CD4-positive, alpha-beta memory T cell (primary cell): ENCODE results near the gene BAG3. TPM values are rescaled to one million over a fixed set of nuclear protein-coding genes. Genes with fewer than 3 reads are reported as not detected.
"Not testable (repeated sequence)": the region's sequence is repeated elsewhere in the genome, so short reads cannot be mapped to it uniquely, and the experiment has no call there.

Source experiments
- CTCF ChIA-PET: fragments of 350-600 bp; sonication (Branson Sonifier 250); formaldehyde crosslinking; loops from one replicate; lab custom pipeline; 2021; ENCODE audit warnings: inconsistent platforms; ENCODE audit not compliant: partially characterized antibody; lab: Charles Lee
- POLR2A ChIA-PET: fragments of 350-600 bp; sonication (Branson Sonifier 250); formaldehyde crosslinking; loops from one replicate; lab custom pipeline; 2021; ENCODE audit not compliant: partially characterized antibody; lab: Charles Lee
- DNase-seq, 5 donors: peaks; one replicate each; pipeline versions ENCODE4 v3.0.0 to v3.0.0-alpha.2; 2020 to 2022; ENCODE audit warnings: mixed read lengths in 1 of 5
- H3K27ac ChIP-seq: one replicate; pipeline ENCODE4 v1.7.0; 2013; ENCODE audit warnings: low read depth, low read length
- H3K27me3 ChIP-seq: 2 replicates; pipeline ENCODE4 v1.7.0; 2013; ENCODE audit warnings: mild to moderate bottlenecking, low read length, moderate library complexity; ENCODE audit not compliant: insufficient read depth
- H3K36me3 ChIP-seq: 2 replicates; pipeline ENCODE4 v1.7.0; 2013; ENCODE audit warnings: mild to moderate bottlenecking, low read length, moderate library complexity; ENCODE audit not compliant: insufficient read depth
- H3K4me1 ChIP-seq: 2 replicates; pipeline ENCODE4 v1.7.0; 2013; ENCODE audit warnings: mild to moderate bottlenecking, low read length, moderate library complexity; ENCODE audit not compliant: insufficient read depth
- H3K4me3 ChIP-seq, 2 donors: one replicate each; pipeline ENCODE4 v1.7.0; 2013; ENCODE audit warnings: low read length in 2 of 2, mild to moderate bottlenecking in 1 of 2
- H3K9me3 ChIP-seq, 2 donors: one replicate each; pipeline ENCODE4 v1.7.0; 2013; ENCODE audit warnings: low read length in 2 of 2, control low read depth in 1 of 2; ENCODE audit not compliant: control insufficient read depth in 1 of 2
- H3K27ac Mint-ChIP-seq, 7 donors: one replicate each; pipeline ENCODE4 v1.8.0; 2020 to 2021; ENCODE audit warnings: mixed read lengths in 7 of 7, mild to moderate bottlenecking in 6 of 7, inconsistent platforms in 3 of 7, moderate library complexity in 3 of 7
- H3K27me3 Mint-ChIP-seq, 2 donors: one replicate each; pipeline ENCODE4 v1.8.0; 2020 to 2021; ENCODE audit warnings: mixed read lengths in 2 of 2
- H3K36me3 Mint-ChIP-seq, 2 donors: one replicate each; pipeline ENCODE4 v1.8.0; 2020 to 2021; ENCODE audit warnings: mixed read lengths in 2 of 2, inconsistent platforms in 1 of 2, mild to moderate bottlenecking in 1 of 2
- H3K4me1 Mint-ChIP-seq, 4 donors: one replicate each; pipeline ENCODE4 v1.8.0; 2020 to 2021; ENCODE audit warnings: mixed read lengths in 4 of 4, mild to moderate bottlenecking in 1 of 4
- H3K4me3 Mint-ChIP-seq, 8 donors: one replicate each; pipeline ENCODE4 v1.8.0; 2020 to 2021; ENCODE audit warnings: mixed read lengths in 8 of 8, mild to moderate bottlenecking in 7 of 8, moderate library complexity in 6 of 8, inconsistent platforms in 3 of 8
- H3K9me3 Mint-ChIP-seq, 8 donors: one replicate each; pipeline ENCODE4 v1.8.0; 2020 to 2021; ENCODE audit warnings: mixed read lengths in 8 of 8, mild to moderate bottlenecking in 5 of 8, inconsistent platforms in 3 of 8, moderate library complexity in 1 of 8
- intact Hi-C: fragments of 100-400 bp; cut with micrococcal nuclease; formaldehyde crosslinking; loops from one replicate; pipeline ENCODE4 v1.15.1; 2023
- polyA plus RNA-seq, 2 donors: library from polyadenylated mRNA; unstranded; fragments of 300-500 nt; fragmentation: Illumina TruSeq; gene quantifications; one replicate each; pipeline ENCODE4 v1.2.3, GENCODE V29; 2021
- total RNA-seq, 2 experiments: library from RNA; stranded (reverse); gene quantifications; one replicate each; pipeline ENCODE4 v1.2.3, GENCODE V29; 2021

Gene BAG3
- total and polyA plus RNA-seq, 4 experiments from 2014 or later = 8.5 to 27.3 (median 21.2) TPM

DNA sequence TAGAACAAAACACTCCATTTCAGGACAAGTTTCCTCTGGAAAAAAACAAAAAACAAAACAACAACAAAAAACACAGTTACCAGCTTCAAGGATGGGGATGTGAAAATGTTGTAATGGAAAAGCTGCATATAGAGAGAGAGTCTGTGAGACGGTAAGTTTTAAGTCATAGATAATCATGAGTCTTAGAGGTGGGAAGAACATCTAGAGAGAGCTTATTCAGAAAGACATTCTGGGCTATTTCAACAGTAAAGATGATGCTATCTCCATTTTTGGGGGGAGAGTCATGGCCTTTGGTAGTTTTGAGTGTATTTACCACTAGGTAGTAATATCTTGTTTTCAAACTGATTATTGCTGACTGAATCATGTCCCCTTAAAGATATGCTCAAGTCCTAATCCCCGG lies 51.4 kb downstream of the BAG3 start:
- intact Hi-C loops = no loop called here
- Mint-ChIP-seq H3K9me3 (peaks cover 0 to 19% (median 16%) of the 10 kb centered on the region in 8 donors), H3K4me3 (no peak overlapping the region), H3K27me3 (peaks cover 2 to 9% of the 10 kb centered on the region in 2 donors), H3K36me3 (peaks cover 4 to 13% of the 10 kb centered on the region in 2 donors), H3K4me1 (peaks cover 6 to 15% (median 12%) of the 10 kb centered on the region in 4 donors), H3K27ac (no peak overlapping the region)
- Histone ChIP-seq H3K36me3 (no peaks in the 10 kb centered on the region), H3K27me3 (no peaks in the 10 kb centered on the region), H3K4me1 (peaks cover 17% of the 10 kb centered on the region), H3K9me3 (no peaks in the 10 kb centered on the region), H3K4me3 (no peak overlapping the region), H3K27ac (no peak overlapping the region)
- ChIA-PET CTCF (interaction anchor here (0.5 to 2.2 kb wide), 4 partner anchors 10 to 44 kb away, joined by 3 to 9 read pairs (median 4); no protein-coding TSS in a partner anchor), POLR2A (no interaction called here)
- no peak for DNase-seq

DNA sequence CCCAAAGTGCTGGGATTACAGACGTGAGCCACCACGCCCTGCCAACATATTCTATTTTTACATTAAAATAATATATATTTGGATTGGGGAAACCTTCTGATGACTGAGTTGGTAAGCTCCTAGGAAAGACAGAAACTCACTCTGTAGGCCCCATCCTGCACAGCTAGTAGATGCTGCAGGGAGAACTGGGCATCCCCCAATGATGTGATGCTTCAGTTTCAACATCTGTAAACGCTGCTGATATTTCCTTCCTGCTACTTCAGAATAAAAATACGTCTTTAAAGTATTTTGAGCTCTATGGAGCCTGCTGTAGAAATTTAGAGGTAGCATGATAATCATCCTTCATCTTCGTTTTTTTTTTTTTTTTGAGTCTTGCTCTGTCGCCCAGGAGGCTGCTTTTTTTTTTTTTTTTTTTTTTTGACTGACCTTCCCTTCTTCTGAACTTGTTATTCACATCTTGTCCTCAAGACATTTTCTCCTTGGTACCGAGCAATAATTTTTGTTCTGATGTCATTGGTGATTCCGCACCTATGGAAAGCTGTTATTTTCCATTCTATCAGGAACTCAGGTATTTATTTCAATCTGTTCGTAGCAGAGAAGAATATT lies 52.8 kb downstream of the BAG3 start:
- no peak overlapping the region for H3K27ac ChIP-seq
- Mint-ChIP-seq H3K4me3 (peak overlapping the region in 6 of 8 donors; percentile 12 to 58 (median 34)), H3K4me1 (peaks cover 6 to 15% (median 13%) of the 10 kb centered on the region in 4 donors), H3K27ac (no peak overlapping the region), H3K9me3 (peaks cover 0 to 25% (median 19%) of the 10 kb centered on the region in 8 donors), H3K36me3 (peaks cover 4 to 16% of the 10 kb centered on the region in 2 donors), H3K27me3 (peaks cover 2 to 7% of the 10 kb centered on the region in 2 donors)
- no peaks in the 10 kb centered on the region for H3K9me3 ChIP-seq
- ChIA-PET CTCF (interaction anchor here (0.7 to 2.2 kb wide), 4 partner anchors 10 to 57 kb away, joined by 3 to 9 read pairs (median 4); no protein-coding TSS in a partner anchor), POLR2A (interaction anchor here (0.6 to 1.4 kb wide), 2 partner anchors 22 to 387 kb away, joined by 3 to 4 read pairs; partner anchors contain the start of gene INPP5F)
- DNase-seq = no peak
- intact Hi-C loops = no loop called here
- H3K27me3 ChIP-seq = no peaks in the 10 kb centered on the region
- H3K4me1 ChIP-seq = peaks cover 17% of the 10 kb centered on the region
- H3K36me3 ChIP-seq = no peaks in the 10 kb centered on the region
- no peak overlapping the region for H3K4me3 ChIP-seq

DNA sequence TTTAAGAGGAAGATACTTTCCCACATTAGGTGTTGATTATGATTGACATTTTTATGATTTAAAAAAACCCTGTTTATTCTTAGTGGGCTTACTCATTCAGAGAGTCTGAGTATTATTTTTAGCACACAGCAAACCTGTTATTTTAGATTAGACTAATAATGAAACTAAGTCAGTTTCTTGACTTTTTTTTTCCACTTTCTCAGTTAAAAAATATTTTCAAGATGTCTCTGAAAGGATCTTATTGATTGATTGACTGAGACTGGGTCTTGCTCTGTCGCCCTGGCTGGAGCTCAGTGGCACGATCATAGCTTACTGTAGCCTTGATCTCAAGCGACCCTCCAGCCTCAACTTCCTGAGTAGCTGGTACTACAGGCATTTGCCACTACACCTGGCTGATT lies 54.3 kb downstream of the BAG3 start:
- Mint-ChIP-seq H3K36me3 (peaks cover 4 to 16% of the 10 kb centered on the region in 2 donors), H3K4me1 (peaks cover 6 to 15% (median 13%) of the 10 kb centered on the region in 4 donors), H3K27ac (peak overlapping the region in 1 of 7 donors; percentile 66), H3K9me3 (peaks cover 0 to 32% (median 20%) of the 10 kb centered on the region in 8 donors), H3K4me3 (peak overlapping the region in 5 of 8 donors; percentile 18 to 59 (median 24)), H3K27me3 (peaks cover 2 to 7% of the 10 kb centered on the region in 2 donors)
- peaks cover 17% of the 10 kb centered on the region for H3K4me1 ChIP-seq
- no peaks in the 10 kb centered on the region for H3K36me3 ChIP-seq
- intact Hi-C loops = no loop called here
- H3K4me3 ChIP-seq = no peak overlapping the region
- ChIA-PET CTCF (interaction anchor here (1.0 to 1.6 kb wide), 2 partner anchors 8 to 19 kb away, joined by 4 to 5 read pairs; no protein-coding TSS in a partner anchor), POLR2A (interaction anchor here (0.7 kb wide), 1 partner anchor 11 kb away, joined by 3 read pairs; no protein-coding TSS in a partner anchor)
- DNase-seq = no peak
- H3K27ac ChIP-seq = no peak overlapping the region
- no peaks in the 10 kb centered on the region for H3K9me3 ChIP-seq
- H3K27me3 ChIP-seq = no peaks in the 10 kb centered on the region

DNA sequence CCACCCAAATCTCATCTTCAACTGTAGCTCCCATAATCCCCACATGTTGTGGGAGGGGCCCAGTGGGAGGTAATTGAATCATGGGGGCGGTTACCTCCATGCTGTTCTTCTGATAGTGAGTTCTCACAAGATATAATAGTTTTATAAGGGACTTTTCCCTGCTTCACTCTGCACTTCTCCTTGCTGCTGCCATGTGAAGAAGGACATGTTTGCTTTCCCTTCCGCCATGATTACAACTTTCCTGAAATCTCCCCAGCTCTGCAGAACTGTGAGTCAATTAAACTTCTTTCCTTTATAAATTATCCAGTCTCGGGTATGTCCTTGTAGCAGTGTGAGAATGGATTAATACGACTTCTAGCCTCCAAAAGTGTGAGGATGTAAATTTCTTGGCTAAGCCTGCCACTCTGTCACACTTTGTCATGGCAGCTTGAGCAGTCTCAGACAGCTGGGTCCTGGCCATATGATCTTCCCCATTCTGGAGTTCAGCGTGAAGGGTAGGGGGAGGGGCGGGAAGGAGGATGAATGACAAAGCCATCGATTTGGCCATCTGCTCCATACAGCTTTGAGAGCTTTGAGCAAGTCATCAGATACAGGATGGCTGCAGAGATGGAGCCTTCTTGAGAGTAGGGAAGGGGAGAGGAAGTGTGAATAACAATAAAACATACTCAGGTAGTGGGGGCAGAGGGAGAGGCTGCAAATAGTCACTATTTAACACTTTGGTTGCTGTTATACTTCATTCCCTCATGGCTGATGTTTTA lies 55.5 kb downstream of the BAG3 start:
- peaks cover 4 to 16% of the 10 kb centered on the region in 2 donors for H3K36me3 Mint-ChIP-seq
- POLR2A ChIA-PET = interaction anchor here (1.0 kb wide), 1 partner anchor 19 kb away, joined by 3 read pairs; the partner anchor contains the start of gene INPP5F
- intact Hi-C loops = no loop called here
- no peak overlapping the region for H3K4me3 ChIP-seq
- H3K36me3 ChIP-seq = no peaks in the 10 kb centered on the region
- H3K27ac Mint-ChIP-seq = no peak overlapping the region
- H3K4me3 Mint-ChIP-seq = peak overlapping the region in 1 of 8 donors; percentile 28
- H3K27me3 ChIP-seq = no peaks in the 10 kb centered on the region
- peaks cover 6 to 15% (median 13%) of the 10 kb centered on the region in 4 donors for H3K4me1 Mint-ChIP-seq
- H3K27me3 Mint-ChIP-seq = peaks cover 2 to 7% of the 10 kb centered on the region in 2 donors
- H3K9me3 Mint-ChIP-seq = peaks cover 2 to 37% (median 22%) of the 10 kb centered on the region in 8 donors
- H3K9me3 ChIP-seq = no peaks in the 10 kb centered on the region
- CTCF ChIA-PET = no interaction called here
- no peak overlapping the region for H3K27ac ChIP-seq
- DNase-seq = no peak
- peaks cover 17% of the 10 kb centered on the region for H3K4me1 ChIP-seq

DNA sequence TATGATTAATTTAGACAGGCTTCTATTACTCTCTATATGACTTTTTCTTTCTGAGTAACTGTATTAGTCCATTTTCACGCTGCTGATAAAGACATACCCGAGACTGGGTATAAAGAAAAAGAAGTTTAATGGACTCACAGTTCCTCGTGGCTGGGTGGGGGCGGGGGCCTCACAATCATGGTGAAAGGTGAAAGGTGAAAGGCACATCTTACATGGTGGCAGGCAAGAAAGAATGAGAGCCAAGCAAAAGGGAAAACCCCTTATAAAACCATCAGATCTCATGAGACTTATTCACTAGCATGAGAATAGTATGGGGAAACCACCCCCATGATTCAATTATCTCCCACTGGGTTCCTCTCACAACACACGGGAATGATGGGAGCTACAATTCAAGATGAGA lies 56.2 kb downstream of the BAG3 start:
- H3K27ac ChIP-seq, DNase-seq, H3K27me3 Mint-ChIP-seq, CTCF ChIA-PET, H3K4me3 Mint-ChIP-seq, POLR2A ChIA-PET, H3K4me3 ChIP-seq, H3K9me3 ChIP-seq, H3K36me3 ChIP-seq, intact Hi-C loops, H3K27me3 ChIP-seq: not testable (repeated sequence)
- peaks cover 2 to 37% (median 22%) of the 10 kb centered on the region in 8 donors for H3K9me3 Mint-ChIP-seq
- peak overlapping the region in 1 of 7 donors; percentile 16 for H3K27ac Mint-ChIP-seq
- peaks cover 6 to 15% (median 13%) of the 10 kb centered on the region in 4 donors for H3K4me1 Mint-ChIP-seq
- H3K36me3 Mint-ChIP-seq = peaks cover 4 to 16% of the 10 kb centered on the region in 2 donors
- peaks cover 17% of the 10 kb centered on the region for H3K4me1 ChIP-seq

DNA sequence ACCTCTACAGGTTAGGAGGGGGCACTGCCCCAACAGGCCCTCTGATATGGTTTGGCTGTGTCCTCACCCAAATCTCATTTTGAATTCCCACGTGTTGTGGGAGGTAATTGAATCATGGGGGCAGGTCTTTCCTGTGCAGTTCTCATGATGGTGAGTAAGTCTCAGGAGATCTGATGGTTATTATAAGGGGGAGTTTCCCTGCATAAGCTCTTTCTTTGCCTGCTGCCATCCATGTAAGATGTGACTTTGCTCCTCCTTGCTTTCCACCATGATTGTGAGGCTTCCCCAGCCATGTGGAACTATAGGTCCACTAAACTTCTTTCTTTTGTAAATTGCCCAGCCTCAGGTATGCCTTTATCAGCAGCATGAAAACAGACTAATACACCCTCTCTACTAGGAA lies 59.8 kb downstream of the BAG3 start:
- H3K4me3 ChIP-seq, CTCF ChIA-PET, H3K27ac ChIP-seq, H3K4me1 ChIP-seq, H3K27me3 ChIP-seq, intact Hi-C loops, H3K4me1 Mint-ChIP-seq, H3K36me3 ChIP-seq, H3K9me3 ChIP-seq, H3K4me3 Mint-ChIP-seq, H3K27me3 Mint-ChIP-seq, POLR2A ChIA-PET, DNase-seq: not testable (repeated sequence)
- peaks cover 2 to 36% (median 21%) of the 10 kb centered on the region in 8 donors for H3K9me3 Mint-ChIP-seq
- H3K27ac Mint-ChIP-seq = peak overlapping the region in 2 of 7 donors; percentile 29 to 72
- H3K36me3 Mint-ChIP-seq = peaks cover 3 to 16% of the 10 kb centered on the region in 2 donors
